ENCODE results near the gene ELFN1. TPM values are rescaled to one million over a fixed set of nuclear protein-coding genes. Genes with fewer than 3 reads are reported as not detected.

Gene ELFN1
- total RNA-seq, 4 donors from 2014 or later = 0.38 to 3.3 (median 0.48) TPM

- Histone ChIP-seq H3K4me3 (no peak overlapping the region), H3K27me3 (peaks cover 0 to 66% (median 0%) of the 10 kb centered on the region in 4 donors), H3K4me1 (peaks cover 0 to 2% (median 0%) of the 10 kb centered on the region in 3 donors), H3K9me3 (no peaks in the 10 kb centered on the region), H3K36me3 (no peaks in the 10 kb centered on the region), H3K27ac (no peak overlapping the region)
- intact Hi-C loops (cut with DNase I) = no loop called here
- DNase-seq = no peak
- WGBS, 2 donors = 48 to 79% methylated on average over 8 to 16 of the region's 32 CpGs
- TF ChIP-seq CTCF (IDR thresholded peaks at IDR 0.05) (no peak), POLR2A (IDR thresholded peaks at IDR 0.05) (no peak)
Measured at GRCh38 chr7:1748076-1748838, 78.2 kb downstream of the ELFN1 start.

GRCh38 chr7:1748839-1749173, 78.7 kb downstream of the ELFN1 start:
- no peak for DNase-seq
- TF ChIP-seq CTCF (IDR thresholded peaks at IDR 0.05) (no peak), POLR2A (IDR thresholded peaks at IDR 0.05) (no peak)
- Histone ChIP-seq H3K27me3 (peaks cover 0 to 61% (median 0%) of the 10 kb centered on the region in 4 donors), H3K27ac (no peak overlapping the region), H3K9me3 (no peaks in the 10 kb centered on the region), H3K4me1 (no peaks in the 10 kb centered on the region), H3K36me3 (no peaks in the 10 kb centered on the region), H3K4me3 (no peak overlapping the region)
- intact Hi-C loops (cut with DNase I) = no loop called here
- 0% methylated on average over 2 of the region's 8 CpGs; no CpG with 5 or more reads in 1 of the 2 donors for WGBS, 2 donors

GRCh38 chr7:1749351-1749863, 79.3 kb downstream of the ELFN1 start:
- TF ChIP-seq CTCF (IDR thresholded peaks at IDR 0.05) = no peak
- TF ChIP-seq POLR2A (IDR thresholded peaks at IDR 0.05) = no peak
- DNase-seq = no peak

GRCh38 chr7:1749864-1750466, 79.9 kb downstream of the ELFN1 start:
- H3K9me3 ChIP-seq = no peaks in the 10 kb centered on the region
- no peaks in the 10 kb centered on the region for H3K4me1 ChIP-seq
- H3K4me3 ChIP-seq = no peak overlapping the region
- H3K27ac ChIP-seq = no peak overlapping the region
- DNase-seq = no peak
- 36% methylated on average over 9 to 12 of the region's 24 CpGs for WGBS, 2 donors
- TF ChIP-seq CTCF (IDR thresholded peaks at IDR 0.05) = no peak
- TF ChIP-seq POLR2A (IDR thresholded peaks at IDR 0.05) = no peak
- no peaks in the 10 kb centered on the region for H3K36me3 ChIP-seq
- H3K27me3 ChIP-seq = peaks cover 0 to 67% (median 0%) of the 10 kb centered on the region in 4 donors
- intact Hi-C loops (cut with DNase I) = no loop called here

More at GRCh38 chr7:1749351-1749863, 79.3 kb downstream of the ELFN1 start:
- 84% methylated on average over 5 of the region's 19 CpGs; no CpG with 5 or more reads in 1 of the 2 donors for WGBS, 2 donors
- no peaks in the 10 kb centered on the region for H3K4me1 ChIP-seq
- no peak overlapping the region for H3K4me3 ChIP-seq
- H3K27ac ChIP-seq = no peak overlapping the region
- intact Hi-C loops (cut with DNase I) = no loop called here
- peaks cover 0 to 62% (median 0%) of the 10 kb centered on the region in 4 donors for H3K27me3 ChIP-seq
- no peaks in the 10 kb centered on the region for H3K9me3 ChIP-seq
- no peaks in the 10 kb centered on the region for H3K36me3 ChIP-seq

- Histone ChIP-seq H3K27me3 (peaks cover 0 to 70% (median 0%) of the 10 kb centered on the region in 4 donors), H3K9me3 (no peaks in the 10 kb centered on the region), H3K4me1 (no peaks in the 10 kb centered on the region), H3K27ac (no peak overlapping the region), H3K36me3 (no peaks in the 10 kb centered on the region), H3K4me3 (no peak overlapping the region)
- TF ChIP-seq POLR2A (IDR thresholded peaks at IDR 0.05) (no peak), CTCF (IDR thresholded peaks at IDR 0.05) (no peak)
- intact Hi-C loops (cut with DNase I) = no loop called here
- DNase-seq = no peak
- WGBS, 2 donors = 61 to 71% methylated on average over 13 to 14 of the region's 23 CpGs
Measured at GRCh38 chr7:1750541-1751021, 80.5 kb downstream of the ELFN1 start.

All from esophagus squamous epithelium (tissue), 5 donors.